Bone marrow (tissue), 2 donors: Measurements from ENCODE around the gene SNX9.
A peak's percentile ranks its signal among the peaks of the same experiment; 100 is the strongest.
"Not testable (repeated sequence)": the region's sequence is repeated elsewhere in the genome, so short reads cannot be mapped to it uniquely, and the experiment has no call there.

Experiments used
- DNase-seq, 2 donors: peaks; one replicate each; lab custom pipeline; 2025; lab: John Stamatoyannopoulos, UW

Gene SNX9

DNA sequence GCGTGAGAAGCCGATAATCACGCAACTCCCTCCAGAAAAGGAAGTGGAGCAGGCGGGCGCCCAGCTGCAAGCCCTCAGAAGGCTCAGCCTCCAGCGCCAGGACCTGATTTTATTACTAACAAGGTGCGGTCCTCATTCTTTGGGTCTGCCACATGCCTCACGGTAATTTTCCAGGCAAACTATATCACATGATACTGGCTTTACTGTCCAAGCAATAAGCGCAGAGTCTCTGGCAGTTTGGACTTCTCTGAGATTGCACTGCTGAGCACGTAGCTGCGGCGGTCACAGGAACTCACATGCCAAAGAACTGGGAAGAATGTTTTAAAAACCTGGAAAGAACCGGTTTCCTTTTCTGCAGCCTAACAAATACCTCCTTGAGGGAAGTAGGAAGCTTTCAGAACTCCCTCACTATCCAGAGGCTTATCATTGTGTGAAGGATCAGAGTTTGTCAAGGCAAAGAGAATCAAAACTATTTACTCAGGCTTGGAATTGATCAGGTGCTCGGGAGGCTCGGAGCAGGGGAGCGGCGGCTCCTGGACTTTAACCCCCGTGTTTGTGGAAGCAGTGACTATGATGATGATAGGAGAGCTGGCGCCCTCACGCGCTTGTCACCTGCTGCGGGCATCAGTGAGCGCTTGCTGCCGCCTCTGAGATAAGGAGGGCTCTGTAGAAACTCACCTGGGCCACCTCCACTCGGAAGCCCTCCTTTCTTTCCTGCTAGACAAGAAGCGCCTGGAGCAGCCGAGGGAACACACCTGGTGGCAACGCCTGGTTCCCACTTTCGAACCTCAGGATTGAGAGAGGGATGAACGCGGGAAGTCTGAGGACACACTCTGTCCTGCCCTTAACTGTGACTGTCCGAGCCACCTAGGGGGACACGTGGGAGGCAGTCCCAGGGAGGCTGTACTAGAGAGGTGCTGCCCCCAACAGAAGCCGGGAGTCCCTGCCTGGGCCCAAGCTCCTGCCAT, 131.4 kb downstream of the SNX9 start:
- DNase-seq, result no peak

DNA sequence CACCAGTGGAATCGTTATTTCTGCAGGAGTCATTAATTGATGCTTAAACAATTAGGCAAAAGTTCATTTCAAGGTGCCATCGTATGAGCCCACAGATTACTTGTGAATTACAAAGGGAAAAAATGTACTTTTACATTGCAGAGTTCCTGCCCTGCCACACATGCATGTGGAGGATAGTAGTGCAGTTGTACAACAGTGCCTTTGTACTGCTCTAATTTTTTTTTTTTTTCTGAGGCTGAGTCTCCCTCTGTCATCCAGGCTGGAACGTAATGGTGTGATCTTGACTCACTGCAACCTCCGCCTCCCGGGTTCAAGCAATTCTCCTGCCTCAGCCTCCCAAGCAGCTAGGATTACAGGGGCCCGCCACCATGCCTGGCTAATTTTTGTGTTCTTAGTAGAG, 132.6 kb downstream of the SNX9 start:
- no peak for DNase-seq

DNA sequence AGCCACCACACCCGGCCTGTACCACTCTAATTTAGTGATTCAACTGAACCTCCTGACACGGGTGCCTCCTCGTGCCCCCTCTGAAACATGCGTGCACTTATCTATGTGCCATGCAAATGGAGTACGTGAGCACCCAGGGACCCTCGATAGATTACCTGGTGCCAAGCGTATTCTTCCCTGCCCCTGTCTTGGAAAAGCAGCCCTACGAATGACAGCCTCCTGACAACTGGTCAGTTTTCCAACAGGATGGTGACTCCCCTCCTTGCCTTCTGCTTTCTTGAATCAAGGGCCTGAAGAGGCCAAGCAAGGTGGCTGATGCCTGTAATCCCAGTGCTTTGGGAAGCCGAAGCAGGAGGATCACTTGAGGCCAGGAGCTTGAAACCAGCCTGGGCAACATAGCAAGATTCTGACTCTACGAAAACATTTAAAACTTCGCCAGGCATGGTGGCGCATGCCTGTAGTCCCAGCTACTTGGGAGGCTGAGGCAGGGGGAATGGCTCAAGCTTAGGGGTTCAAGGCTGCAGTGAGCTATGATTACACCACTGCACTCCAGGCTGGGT, 133.2 kb downstream of the SNX9 start:
- no peak for DNase-seq

DNA sequence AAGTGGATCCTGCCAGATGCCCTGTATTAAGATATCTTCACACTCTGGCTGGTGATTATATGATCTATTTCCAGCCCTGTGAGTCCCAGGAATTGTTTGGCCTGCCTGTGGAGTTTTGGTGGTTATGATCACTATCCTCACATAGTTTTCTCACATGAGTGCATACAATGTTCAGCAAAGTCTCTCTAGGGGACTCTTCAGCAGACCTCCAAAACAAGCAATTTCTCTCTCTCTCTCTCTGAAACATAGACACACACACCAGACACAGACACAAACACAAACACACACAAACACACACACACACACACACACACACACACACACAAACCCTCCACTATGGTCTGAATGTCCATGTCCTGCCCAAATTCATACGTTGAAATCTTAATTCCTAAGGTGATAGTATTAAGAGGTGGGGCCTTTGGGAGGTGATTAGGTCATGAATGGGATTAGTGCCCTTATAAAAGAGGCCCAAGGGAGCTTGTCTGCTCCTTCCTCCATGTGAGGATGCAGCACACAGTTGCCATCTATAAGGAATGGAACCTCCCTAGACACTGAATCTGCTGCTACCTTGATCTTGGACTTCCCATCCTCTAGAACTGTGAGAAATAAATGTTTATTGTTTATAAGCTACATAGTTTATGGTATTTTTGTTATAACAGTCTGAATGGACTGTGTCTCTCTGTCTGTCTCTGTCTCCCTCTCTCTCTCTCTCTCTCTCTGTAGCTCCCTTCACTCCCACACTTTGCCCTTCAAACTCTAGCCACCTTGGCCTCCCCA, 136.6 kb downstream of the SNX9 start:
- no peak for DNase-seq

DNA sequence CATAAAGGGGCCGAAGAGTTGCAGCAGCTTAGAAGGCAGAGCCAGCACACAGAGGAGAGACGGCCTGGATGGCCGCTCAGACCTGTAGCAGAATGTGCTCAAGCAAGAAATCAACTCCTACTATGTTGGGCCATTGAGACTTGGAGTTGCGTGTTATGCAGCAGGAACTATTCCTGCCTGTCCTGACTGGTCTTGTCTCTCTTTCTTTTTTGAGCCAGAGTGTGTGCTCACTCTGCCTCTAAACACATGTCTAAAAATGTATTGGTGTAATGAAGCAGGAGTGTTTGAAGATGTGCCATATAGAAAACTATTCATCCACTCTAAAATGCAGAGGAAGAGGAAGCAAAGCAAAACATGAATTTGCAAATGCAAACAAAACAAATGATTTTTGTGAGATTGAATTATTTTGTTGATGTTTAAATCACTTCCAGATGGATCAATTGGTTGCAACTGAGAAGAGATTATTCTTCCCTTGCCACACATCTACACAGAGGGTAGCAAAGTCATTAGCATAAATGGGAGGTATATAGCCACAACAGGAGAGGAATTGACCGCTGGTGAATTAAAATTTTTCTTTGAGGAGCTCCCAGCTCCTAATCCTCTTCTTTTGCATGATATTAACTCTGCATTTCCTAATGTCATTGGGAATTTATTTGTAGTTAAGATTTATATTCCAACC, 138.2 kb downstream of the SNX9 start:
- no peak for DNase-seq

DNA sequence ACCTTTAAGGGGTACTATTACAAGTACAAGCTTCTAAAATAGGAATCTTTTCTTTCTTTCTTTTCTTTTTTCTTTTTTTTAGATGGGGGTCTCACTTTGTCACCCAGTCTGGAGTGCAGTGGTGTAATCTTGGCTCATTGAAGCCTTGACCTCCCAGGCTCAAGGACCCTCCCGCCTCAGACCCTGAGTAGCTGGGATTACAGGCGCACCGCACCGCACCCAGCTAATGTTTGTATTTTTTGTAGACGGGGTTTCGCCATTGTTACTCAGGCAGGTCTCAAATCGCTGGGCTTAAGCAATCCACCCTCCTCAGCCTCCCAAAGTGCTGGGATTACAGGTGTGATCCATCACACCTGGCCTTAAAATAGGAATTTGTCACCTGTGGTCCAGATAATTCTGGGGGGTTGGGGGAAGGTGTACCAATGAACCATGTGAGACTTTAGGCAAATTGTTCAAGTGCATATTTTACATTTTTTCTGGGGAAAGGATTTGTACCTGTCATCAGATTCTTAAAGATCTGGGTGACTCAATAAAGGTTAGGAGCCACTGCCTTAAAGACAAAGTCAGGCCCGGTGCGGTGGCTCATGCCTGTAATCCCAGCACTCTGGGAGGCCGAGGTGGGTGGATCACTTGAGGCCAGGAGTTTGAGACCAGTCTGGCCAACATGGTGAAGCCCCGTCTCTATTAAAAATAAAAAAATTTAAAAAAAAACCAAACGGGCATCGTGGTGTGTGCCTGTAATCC, 139.0 kb downstream of the SNX9 start:
- no peak for DNase-seq

DNA sequence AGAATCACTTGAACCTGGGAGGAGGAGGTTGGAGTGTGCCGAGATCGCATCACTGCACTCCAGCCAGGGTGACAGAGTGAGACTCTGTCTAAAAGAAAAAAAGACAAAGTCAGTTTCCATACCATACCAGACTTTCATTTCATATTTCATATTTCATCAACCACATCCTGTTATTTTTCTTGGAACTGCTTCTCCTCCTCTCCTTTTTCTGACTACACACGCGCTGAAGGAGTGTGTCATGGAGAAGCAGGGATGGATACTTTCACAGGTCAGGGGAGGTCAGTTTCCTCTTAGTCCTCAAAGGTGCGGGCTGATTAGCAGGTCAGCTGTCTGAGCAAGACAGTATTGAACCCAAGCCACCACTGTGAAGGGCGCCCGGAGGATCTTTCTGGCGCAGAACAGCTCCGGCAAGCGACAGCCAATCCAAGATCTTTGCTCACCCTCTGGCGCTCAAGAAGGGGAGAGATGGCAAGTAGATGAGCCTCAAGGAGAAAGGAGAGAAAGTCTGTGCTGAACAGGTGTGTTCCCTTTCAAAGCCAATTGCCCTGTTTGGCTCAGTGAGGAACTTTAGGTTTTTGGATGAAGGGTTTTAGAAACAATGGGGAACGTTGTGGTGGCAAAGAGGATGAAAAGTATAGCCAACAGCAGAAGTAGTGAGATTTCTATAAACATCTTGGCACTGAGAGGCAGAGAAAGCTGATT, 139.7 kb downstream of the SNX9 start:
- DNase-seq, result peak in 1 of 2 donors; percentile 29

DNA sequence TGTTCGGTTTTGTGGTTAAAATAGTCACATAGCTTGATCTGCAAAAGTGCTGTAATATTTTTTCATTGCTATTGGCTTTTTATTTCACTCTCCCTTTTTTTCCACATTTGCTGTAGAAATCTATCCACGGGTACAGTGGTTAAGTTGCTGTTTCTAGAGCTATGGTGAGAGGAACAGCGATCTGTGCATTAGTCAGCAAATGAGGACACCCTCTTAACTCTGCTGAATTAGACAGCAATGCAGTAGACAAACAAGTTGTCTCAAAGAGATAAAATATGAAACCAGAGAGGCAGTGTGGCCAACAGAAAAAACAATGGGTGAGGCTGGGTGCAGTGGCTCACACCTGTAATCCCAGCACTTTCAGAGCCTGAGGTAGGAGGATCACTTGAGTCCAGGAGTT, 141.1 kb downstream of the SNX9 start:
- DNase-seq, result peak in 1 of 2 donors; percentile 31

DNA sequence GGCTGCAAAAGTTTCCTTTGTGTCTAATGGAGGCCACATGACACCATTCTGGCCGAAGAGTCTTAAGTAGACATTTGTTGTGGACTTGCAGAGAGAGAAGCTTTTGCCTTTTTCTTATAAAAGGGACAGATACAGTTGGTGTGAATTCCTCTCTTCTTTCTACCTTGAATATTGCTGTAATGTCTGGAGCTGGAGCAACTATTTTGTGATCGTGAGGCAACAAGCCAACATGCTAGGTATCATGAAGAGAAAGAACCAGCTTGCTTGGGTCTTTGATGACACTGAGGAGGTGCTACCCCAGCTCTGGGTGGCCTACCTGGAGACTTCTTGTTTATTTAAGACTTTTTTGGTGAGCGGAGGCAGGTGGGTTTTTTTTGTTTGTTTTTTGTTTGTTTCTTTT, 142.3 kb downstream of the SNX9 start:
- no peak for DNase-seq

DNA sequence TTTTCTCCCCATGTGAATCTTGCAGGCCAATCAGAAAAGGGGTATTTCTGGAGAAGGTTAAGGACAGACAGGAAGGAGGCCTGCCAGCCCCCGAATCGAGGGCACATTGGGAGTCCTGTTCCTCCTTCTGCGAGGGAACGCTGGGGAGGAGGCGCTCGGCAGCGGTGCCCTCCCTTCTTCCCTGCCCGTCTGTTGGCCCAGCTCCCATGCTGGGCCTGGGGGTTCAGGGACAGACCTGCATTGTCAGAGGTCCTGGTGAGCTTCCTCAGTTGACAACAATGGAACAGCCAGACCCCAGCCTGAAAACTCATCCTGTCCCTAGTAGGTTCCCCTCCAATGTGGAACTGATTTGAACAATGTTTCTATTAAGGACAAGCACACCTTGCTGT, 143.5 kb downstream of the SNX9 start:
- no peak for DNase-seq

DNA sequence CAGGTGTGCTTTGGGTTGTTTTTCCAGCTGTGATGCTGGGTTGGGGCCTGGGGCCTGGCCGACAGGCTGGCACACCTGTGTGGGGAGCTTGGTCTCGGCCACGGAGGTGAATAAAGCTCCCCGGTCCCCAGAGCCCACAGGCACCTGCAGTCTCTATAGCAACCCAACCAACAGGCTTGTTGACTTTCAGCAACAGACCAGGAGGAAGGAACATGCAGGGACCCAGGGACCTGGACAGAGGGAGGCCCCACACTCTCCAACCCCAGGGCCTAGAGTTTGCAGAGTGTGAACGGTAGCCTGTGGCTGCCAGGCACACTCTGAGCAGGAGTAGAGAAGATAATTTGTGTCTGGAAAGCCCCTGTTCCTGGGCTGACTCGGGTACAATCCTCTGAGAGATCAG, 144.0 kb downstream of the SNX9 start:
- DNase-seq, result no peak

DNA sequence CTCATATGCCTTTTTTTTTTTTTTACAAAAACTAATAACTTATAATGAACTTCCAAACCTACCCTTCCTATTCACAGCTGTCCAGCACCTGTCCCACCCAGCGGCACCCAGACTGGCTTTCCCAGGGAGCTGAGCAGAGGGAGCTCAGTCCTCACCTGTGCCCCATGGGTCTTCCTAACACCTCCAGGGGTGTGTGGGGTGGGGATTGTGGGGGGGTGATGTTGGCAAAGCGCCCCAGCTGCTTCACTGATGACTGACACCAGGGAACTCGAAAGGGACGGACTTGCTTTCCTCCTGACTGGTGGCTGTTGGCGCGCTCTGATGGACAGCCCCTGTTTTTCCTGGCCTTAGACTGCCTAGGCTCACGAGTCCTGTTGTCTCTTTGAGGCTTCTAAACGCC, 144.4 kb downstream of the SNX9 start:
- no peak for DNase-seq

DNA sequence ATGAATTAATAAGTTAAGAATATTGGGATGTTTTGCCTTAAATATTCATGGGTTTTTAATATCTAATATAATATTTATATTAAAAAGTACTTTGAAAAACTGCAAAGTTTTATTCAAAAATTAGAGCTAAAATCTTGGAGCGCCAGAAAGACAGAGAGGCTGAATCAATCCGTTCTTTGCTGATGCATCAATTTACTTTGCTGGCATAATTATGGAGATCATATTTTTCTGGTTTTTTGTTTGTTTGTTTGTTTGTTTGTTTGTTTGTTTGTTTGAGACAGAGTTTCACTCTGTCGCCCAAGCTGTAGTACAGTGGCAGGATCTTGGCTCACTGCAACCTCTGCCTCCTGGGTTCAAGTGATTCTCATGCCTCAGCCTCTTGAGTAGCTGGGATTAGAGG, 149.1 kb downstream of the SNX9 start:
- DNase-seq, result not testable (repeated sequence)

DNA sequence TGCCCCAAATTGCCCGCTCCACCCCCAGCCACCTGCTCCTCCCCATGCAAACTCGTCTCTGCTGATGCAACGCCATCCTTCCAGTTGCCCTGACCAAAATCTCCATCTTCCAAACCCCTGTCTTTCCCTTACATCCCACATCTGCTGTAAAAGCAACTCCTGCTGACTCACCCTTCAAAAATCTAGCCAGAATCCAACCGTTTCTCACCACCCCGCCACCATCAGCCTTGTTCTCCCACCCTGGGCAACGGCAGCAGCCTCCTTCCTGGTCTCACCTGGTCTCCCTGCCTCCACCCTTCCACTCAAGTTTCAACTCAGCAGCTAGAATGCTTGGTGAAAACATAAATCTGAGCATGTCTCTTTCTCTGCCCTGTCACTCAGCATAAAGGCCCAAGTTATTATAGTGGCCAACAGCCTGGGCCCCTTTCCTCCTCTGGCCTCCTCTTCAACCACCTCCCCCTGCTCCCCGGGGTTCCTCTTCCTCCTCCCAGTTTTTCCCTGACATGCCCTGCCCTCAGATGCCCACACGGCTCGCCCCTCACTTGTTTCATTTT, 151.4 kb downstream of the SNX9 start:
- no peak for DNase-seq

DNA sequence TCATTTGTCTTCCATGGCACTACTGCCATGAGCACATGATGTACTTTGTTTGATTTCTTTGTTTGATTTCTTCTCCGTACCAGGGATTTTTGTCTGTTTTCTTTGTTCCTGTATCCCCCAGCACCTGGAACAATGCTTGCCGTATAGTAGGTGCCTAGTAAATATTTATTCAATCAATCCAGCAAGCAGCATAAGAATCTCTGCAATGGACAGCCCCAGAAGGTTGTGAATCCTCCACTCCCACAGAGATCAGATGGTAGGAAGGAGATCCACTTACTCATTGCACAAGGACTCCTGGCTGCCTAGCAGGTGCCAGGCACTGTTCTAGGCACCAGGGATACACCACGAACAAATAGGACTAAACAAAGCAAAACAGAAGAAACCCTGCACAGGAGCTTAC, 151.9 kb downstream of the SNX9 start:
- no peak for DNase-seq

DNA sequence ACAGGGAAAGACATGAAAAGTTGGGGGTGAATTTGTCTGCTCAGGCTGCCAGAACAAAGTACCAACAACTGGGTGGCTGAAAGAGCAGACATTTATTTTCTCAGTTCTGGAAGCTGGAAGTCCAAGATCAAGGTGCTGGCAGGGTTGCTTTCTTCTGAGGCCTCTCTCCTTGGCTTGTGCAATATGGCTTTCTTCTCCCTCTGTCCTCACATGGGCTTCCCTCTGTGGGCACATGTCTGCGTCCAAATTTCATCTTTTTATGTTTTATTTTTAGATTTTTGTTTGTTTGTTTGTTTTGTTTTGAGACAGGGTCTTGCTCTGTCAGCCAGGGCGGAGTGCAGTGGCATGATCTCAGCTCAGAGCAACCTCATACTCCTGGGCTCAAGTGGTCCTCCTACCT, 152.4 kb downstream of the SNX9 start:
- DNase-seq, result no peak

DNA sequence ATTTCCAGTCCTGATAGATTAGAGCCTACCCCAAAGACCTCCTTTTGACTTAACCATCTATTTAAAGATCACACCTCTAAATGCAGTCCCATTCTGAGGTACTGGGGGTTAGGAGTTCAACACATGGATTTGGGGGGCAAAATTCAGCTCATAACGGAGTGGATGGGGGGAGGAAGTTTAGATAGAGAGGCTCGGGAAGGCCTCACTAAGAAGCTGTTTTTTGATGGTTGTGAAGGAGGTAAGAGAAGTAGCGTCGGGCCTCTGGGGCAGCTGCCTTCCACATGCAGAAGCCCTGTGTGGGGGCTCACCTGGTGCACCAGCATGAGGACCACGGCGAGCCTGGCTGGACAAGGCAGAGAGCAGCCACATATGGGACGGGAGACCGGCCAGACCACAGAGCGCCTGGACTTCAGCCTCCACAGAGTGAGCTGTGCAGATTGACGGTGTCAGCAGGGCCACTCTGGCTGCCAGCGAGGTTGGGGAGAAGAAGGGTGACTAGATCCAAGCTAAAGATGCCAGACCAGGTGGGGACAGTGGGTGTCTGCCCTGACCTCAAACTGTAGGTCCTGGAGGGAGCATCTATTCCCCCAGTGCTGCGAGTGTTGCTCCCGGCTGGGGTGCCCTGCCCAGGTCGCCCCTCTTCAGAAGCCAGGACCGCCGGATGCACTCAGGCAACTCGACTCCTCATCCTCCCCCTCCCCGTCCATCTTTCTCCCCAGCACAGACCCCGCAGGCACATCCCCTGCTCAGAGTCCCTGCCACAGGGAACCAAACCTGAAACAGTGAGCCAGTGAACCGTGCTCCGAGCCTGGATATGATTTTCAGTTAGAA, 153.5 kb downstream of the SNX9 start:
- no peak for DNase-seq

DNA sequence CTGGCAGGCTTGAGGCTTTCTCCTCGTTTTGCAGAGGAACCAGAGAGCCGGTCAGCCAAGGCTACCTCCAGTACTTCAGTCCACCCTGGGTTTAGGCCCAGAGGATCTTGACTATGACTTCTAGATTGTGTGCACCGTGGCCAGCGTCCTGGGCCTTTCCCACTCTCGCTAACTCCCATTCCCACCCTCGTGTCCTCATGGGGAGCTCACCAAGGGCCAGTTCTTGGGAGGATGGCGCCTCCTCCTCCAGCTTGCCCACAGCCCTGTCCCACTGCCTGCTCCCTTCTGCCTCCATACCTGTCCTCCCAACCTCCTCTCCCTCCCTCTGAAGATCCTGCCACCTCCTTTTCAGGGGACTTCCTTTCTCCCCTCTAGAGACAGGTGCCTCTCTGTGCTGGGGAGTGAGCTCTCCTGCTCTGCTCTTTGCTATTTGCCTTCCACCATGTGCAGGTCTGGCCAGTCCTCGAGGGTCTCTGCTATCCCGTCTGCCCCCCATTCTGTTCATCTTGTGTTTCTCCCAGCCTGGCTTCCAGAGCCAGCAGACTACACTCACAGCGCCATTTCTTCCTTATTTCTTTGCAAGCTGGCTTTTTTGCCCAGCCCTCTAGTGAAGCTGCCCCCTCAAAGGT, 154.2 kb downstream of the SNX9 start:
- no peak for DNase-seq
